Measurements from ENCODE around the gene RDX. TPM values are rescaled to one million over a fixed set of nuclear protein-coding genes. Genes with fewer than 3 reads are reported as not detected.

The RDX gene
- total and polyA plus RNA-seq, 2 of the 4 experiments (the other 2 are of a cell fraction): 61.1 to 72.4 TPM

DNA sequence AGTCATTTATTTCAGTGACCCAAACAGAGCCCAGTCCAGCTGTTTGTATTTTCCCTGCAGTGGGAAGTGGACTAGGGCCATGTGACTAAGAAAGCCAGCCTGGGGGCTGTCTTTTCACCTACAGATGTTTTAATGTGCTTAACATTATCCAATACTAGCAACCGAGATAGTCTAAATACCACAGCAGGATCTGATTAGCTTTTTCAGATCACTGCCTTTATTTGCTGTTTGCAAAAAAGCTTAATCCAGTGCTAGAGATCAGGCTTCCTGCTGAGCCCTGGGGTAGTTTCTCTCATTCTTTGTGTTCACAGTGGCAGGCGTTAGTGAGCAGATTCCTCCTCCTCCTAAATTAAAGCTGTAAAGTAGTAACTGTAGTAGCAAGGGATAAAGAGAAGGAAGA is 168.3 kb downstream of the RDX start:
- Histone ChIP-seq H3K27ac (ENCODE audit: insufficient read depth, low read length) (no peak overlapping the region), H4K91ac (ENCODE audit: insufficient read depth, low read depth, low read length) (no peak overlapping the region), H3K4me3 (ENCODE audit: insufficient read depth, low read depth, low read length) (no peak overlapping the region), H3K56ac (ENCODE audit: extremely low read depth, insufficient read depth, low read length) (no peak overlapping the region), H3K4me1 (ENCODE audit: control insufficient read depth, insufficient read depth, low read length) (peaks cover 1% of the 10 kb centered on the region), H3K79me1 (ENCODE audit: low read depth in 1 of 2, low read length in 2 of 2) (peaks cover 27 to 47% of the 10 kb centered on the region in 2 experiments), H3K9me1 (ENCODE audit: insufficient read depth, low read length) (peaks cover 3% of the 10 kb centered on the region; the same call in 1 of the 2 replicates), H2BK5ac (ENCODE audit: low read depth, low read length, poor library complexity, severe bottlenecking) (no peak overlapping the region), H3K18ac (ENCODE audit: low read depth, low read length) (no peak overlapping the region), H2AK5ac (ENCODE audit: low read depth, low read length) (no peak overlapping the region), H3K14ac (replicated peaks; ENCODE audit: low read depth, low read length) (peak overlapping the region; percentile 10; the same call in 1 of the 2 replicates), H3K27me3 (ENCODE audit: control insufficient read depth, insufficient read depth, low read length) (no peaks in the 10 kb centered on the region), H3K9me3 (ENCODE audit: control insufficient read depth, insufficient read depth, low read length) (no peaks in the 10 kb centered on the region), H2BK15ac (ENCODE audit: low read depth, low read length) (no peak overlapping the region), H3K4me2 (ENCODE audit: low read depth, low read length) (peak overlapping the region; percentile 2; the same call in 1 of the 2 replicates), H4K5ac (ENCODE audit: low read depth, low read length) (no peak overlapping the region), H3K36me3 (ENCODE audit: control insufficient read depth, insufficient read depth, low read length) (no peaks in the 10 kb centered on the region), H2AK9ac (replicated peaks; ENCODE audit: low read depth, low read length, poor library complexity) (no peak overlapping the region), H2AFZ (replicated peaks; ENCODE audit: low read length, poor library complexity) (no peak overlapping the region), H4K20me1 (ENCODE audit: insufficient read depth, low read length) (peaks cover 4% of the 10 kb centered on the region; the same call in 1 of the 2 replicates), H2BK20ac (ENCODE audit: low read depth, low read length) (no peak overlapping the region), H3K4ac (ENCODE audit: low read depth, low read length) (no peak overlapping the region), H4K8ac (ENCODE audit: low read depth in 2 of 2, low read length in 2 of 2) (no peak overlapping the region), H3K9ac (ENCODE audit: low read depth, low read length) (no peak overlapping the region), H3K23ac (ENCODE audit: low read depth, low read length) (no peak overlapping the region), H2BK120ac (ENCODE audit: low read depth, low read length) (no peak overlapping the region)
- peak; percentile 70 for ATAC-seq (ENCODE audit: low read depth)
- ChIA-PET POLR2A (ENCODE audit: unreplicated experiment) (no interaction called here), CTCF (interaction anchor here (0.5 kb wide), 1 partner anchor 38 kb away, joined by 3 read pairs; no protein-coding TSS in a partner anchor)
- BruUV-seq (replicated peaks): no TSS peak
- intact Hi-C loops (cut with micrococcal nuclease): loop anchor here (5.0 kb wide), 1 partner anchor 34 kb away; no protein-coding TSS in a partner anchor
- dilution Hi-C loops (cut with HindIII; ENCODE audit: low sequenced_read_pairs, unreplicated experiment): no loop called here
- TF ChIP-seq, protein P1, sequence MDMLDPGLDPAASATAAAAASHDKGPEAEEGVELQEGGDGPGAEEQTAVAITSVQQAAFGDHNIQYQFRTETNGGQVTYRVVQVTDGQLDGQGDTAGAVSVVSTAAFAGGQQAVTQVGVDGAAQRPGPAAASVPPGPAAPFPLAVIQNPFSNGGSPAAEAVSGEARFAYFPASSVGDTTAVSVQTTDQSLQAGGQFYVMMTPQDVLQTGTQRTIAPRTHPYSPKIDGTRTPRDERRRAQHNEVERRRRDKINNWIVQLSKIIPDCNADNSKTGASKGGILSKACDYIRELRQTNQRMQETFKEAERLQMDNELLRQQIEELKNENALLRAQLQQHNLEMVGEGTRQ (IDR thresholded peaks at IDR 0.05; ENCODE audit: low read depth, low read length): peak; percentile 43; the same call in 1 of the 2 replicates
- no peak for TF ChIP-seq MAZ (IDR thresholded peaks at IDR 0.05; ENCODE audit: borderline replicate concordance, low read depth, low read length)
- no CpG with 5 or more reads among the region's 2 CpGs for WGBS, 2 experiments (ENCODE audit: extremely low coverage in 2 of 2, insufficient read length in 1 of 2)
- peak; percentile 42 for DNase-seq
- in situ Hi-C loops (cut with MboI; ENCODE audit: low sequenced_read_pairs): no loop called here
